Coronary artery (tissue), 2 donors: ENCODE results near the gene SRGN.

Experiments
- DNase-seq: peaks from one replicate; pipeline ENCODE4 v3.0.0-alpha.2; 2017; ENCODE audit warnings: low spot score
- H3K27ac ChIP-seq, 2 donors: fragments of 200-600 bp; sonication (generic); one replicate each; pipeline ENCODE4 v1.5.1; 2016 to 2019
- H3K4me3 ChIP-seq: fragments of 200-600 bp; sonication (generic); 2 replicates; pipeline ENCODE4 v1.5.1; 2016; ENCODE audit warnings: mild to moderate bottlenecking, moderate library complexity
- CTCF ChIP-seq: fragments of 200-600 bp; sonication (generic); IDR thresholded peaks from one replicate; pipeline ENCODE4 v1.5.1; 2019; ENCODE audit warnings: antibody characterized with exemption

Gene SRGN

GRCh38 chr10:69055241-69055640 is 32.7 kb upstream of the SRGN start:
- H3K27ac ChIP-seq: no peak overlapping the region
- no peak overlapping the region for H3K4me3 ChIP-seq
- DNase-seq: no peak
- TF ChIP-seq CTCF: no peak

GRCh38 chr10:69056129-69056528 is 31.8 kb upstream of the SRGN start:
- H3K4me3 ChIP-seq: no peak overlapping the region
- H3K27ac ChIP-seq: peak overlapping the region in 1 of 2 donors; percentile 46

GRCh38 chr10:69056536-69057260 is 31.2 kb upstream of the SRGN start:
- no peak for DNase-seq
- TF ChIP-seq CTCF: no peak
- Histone ChIP-seq H3K27ac (peak overlapping the region in 1 of 2 donors; percentile 46), H3K4me3 (no peak overlapping the region)

More at GRCh38 chr10:69056129-69056528, 31.8 kb upstream of the SRGN start:
- no peak for TF ChIP-seq CTCF
- DNase-seq: no peak

GRCh38 chr10:69057261-69057950 is 30.5 kb upstream of the SRGN start:
- DNase-seq: no peak
- H3K4me3 ChIP-seq: no peak overlapping the region
- TF ChIP-seq CTCF: no peak
- peak overlapping the region in 1 of 2 donors; percentile 46 for H3K27ac ChIP-seq

GRCh38 chr10:69057951-69058297 is 30.0 kb upstream of the SRGN start:
- DNase-seq: no peak
- H3K4me3 ChIP-seq: no peak overlapping the region
- peak overlapping the region in 1 of 2 donors; percentile 46 for H3K27ac ChIP-seq
- no peak for TF ChIP-seq CTCF

- TF ChIP-seq CTCF: no peak
- H3K27ac ChIP-seq: no peak overlapping the region
- DNase-seq: no peak
- no peak overlapping the region for H3K4me3 ChIP-seq
Measured at GRCh38 chr10:69060127-69060798, 27.6 kb upstream of the SRGN start.
